Stimulated activated CD4-positive, alpha-beta T cell treated with anti-CD3 and anti-CD28 coated beads, Interleukin-1b, Interleukin-23, amount 100 ng/mL, for 4 hours (primary cell): ENCODE data around the gene MACROD1.

ENCODE experiments used
- DNase-seq, 2 donors: peaks; one replicate each; pipeline ENCODE4 v3.0.0-alpha.2; 2020; ENCODE audit warnings: low read depth in 2 of 2

Gene MACROD1

GRCh38 chr11:64131683-64132190, 34.2 kb downstream of the MACROD1 start:
- DNase-seq: no peak

GRCh38 chr11:64130618-64131017, 35.3 kb downstream of the MACROD1 start:
- DNase-seq: no peak

- DNase-seq: no peak
These were observed 36.5 kb downstream of the MACROD1 start for GRCh38 chr11:64129403-64129802.

- no peak for DNase-seq
These were observed 37.5 kb downstream of the MACROD1 start for GRCh38 chr11:64128255-64129006.

GRCh38 chr11:64127267-64128072, 38.4 kb downstream of the MACROD1 start:
- DNase-seq: no peak

GRCh38 chr11:64126796-64127195, 39.1 kb downstream of the MACROD1 start:
- no peak for DNase-seq

GRCh38 chr11:64126371-64126770, 39.5 kb downstream of the MACROD1 start:
- DNase-seq: no peak

GRCh38 chr11:64125676-64126075, 40.2 kb downstream of the MACROD1 start:
- DNase-seq: no peak

- no peak for DNase-seq
These were observed 41.8 kb downstream of the MACROD1 start for GRCh38 chr11:64124147-64124546.

GRCh38 chr11:64123679-64124078, 42.2 kb downstream of the MACROD1 start:
- DNase-seq: no peak

GRCh38 chr11:64122411-64123410, 43.2 kb downstream of the MACROD1 start:
- DNase-seq: no peak

GRCh38 chr11:64121663-64122410, 44.1 kb downstream of the MACROD1 start:
- no peak for DNase-seq

GRCh38 chr11:64120951-64121569, 44.9 kb downstream of the MACROD1 start:
- no peak for DNase-seq

- DNase-seq: no peak
These were observed 46.2 kb downstream of the MACROD1 start for GRCh38 chr11:64119700-64120099.

GRCh38 chr11:64118876-64119665, 46.8 kb downstream of the MACROD1 start:
- DNase-seq: no peak

GRCh38 chr11:64117763-64118459, 48.0 kb downstream of the MACROD1 start:
- DNase-seq: no peak

- DNase-seq: no peak
These were observed 50.1 kb downstream of the MACROD1 start for GRCh38 chr11:64115531-64116522.

- DNase-seq: no peak
These were observed 51.7 kb downstream of the MACROD1 start for GRCh38 chr11:64114231-64114630.
